T-helper 17 cell (primary cell): ENCODE results near the gene COL20A1. TPM values are rescaled to one million over a fixed set of nuclear protein-coding genes. Genes with fewer than 3 reads are reported as not detected.

Experiments used
- ATAC-seq: fragments of 150-1000 bp; cut with Tn5 transposase; 2 replicates; pipeline ENCODE4 v1.10.0; 2021; ENCODE audit warnings: mild to moderate bottlenecking, moderate library complexity
- DNase-seq, 3 donors: peaks; one replicate each; pipeline versions ENCODE4 v3.0.0 to v3.0.0-alpha.2; 2020 to 2021
- H3K9me3 ChIP-seq: one replicate; pipeline ENCODE4 v1.7.0; 2013; ENCODE audit warnings: low read length, mild to moderate bottlenecking; ENCODE audit not compliant: control insufficient read depth, poor library complexity, severe bottlenecking
- H3K27ac Mint-ChIP-seq: one replicate; pipeline ENCODE4 v1.8.0; 2022; ENCODE audit warnings: mild to moderate bottlenecking, moderate library complexity, mixed read lengths
- H3K27me3 Mint-ChIP-seq: one replicate; pipeline ENCODE4 v1.8.0; 2022; ENCODE audit warnings: mixed read lengths
- H3K36me3 Mint-ChIP-seq: one replicate; pipeline ENCODE4 v1.8.0; 2022; ENCODE audit warnings: low read depth, mixed read lengths
- H3K4me1 Mint-ChIP-seq: one replicate; pipeline ENCODE4 v1.8.0; 2022; ENCODE audit warnings: mild to moderate bottlenecking, mixed read lengths
- H3K4me3 Mint-ChIP-seq: one replicate; pipeline ENCODE4 v1.8.0; 2022; ENCODE audit warnings: mild to moderate bottlenecking, moderate library complexity, mixed read lengths
- total RNA-seq, 4 donors: library from RNA in 2 of 4; stranded (reverse) in 2 of 4; gene quantifications; one replicate each; pipeline ENCODE4 v1.2.3 and lab custom pipeline; 2022 to 2026

The COL20A1 gene
- total RNA-seq, 2 donors from 2014 or later, result 0.10 TPM; not detected in 1

GRCh38 chr20:63350597-63351325, 57.8 kb downstream of the COL20A1 start:
- Mint-ChIP-seq H3K27ac (no peak overlapping the region), H3K27me3 (no peaks in the 10 kb centered on the region), H3K4me1 (no peaks in the 10 kb centered on the region), H3K36me3 (no peaks in the 10 kb centered on the region), H3K4me3 (no peak overlapping the region)
- no peak for DNase-seq
- no peak for ATAC-seq
- no peaks in the 10 kb centered on the region for H3K9me3 ChIP-seq

GRCh38 chr20:63351326-63351700, 58.3 kb downstream of the COL20A1 start:
- no peak for DNase-seq

GRCh38 chr20:63351811-63352591, 59.0 kb downstream of the COL20A1 start:
- no peaks in the 10 kb centered on the region for H3K9me3 ChIP-seq
- Mint-ChIP-seq H3K4me1 (no peaks in the 10 kb centered on the region), H3K4me3 (no peak overlapping the region), H3K36me3 (no peaks in the 10 kb centered on the region), H3K27ac (no peak overlapping the region), H3K27me3 (no peaks in the 10 kb centered on the region)
- ATAC-seq (no peak), DNase-seq (no peak)

More at GRCh38 chr20:63351326-63351700, 58.3 kb downstream of the COL20A1 start:
- no peaks in the 10 kb centered on the region for H3K27me3 Mint-ChIP-seq
- no peak for ATAC-seq
- H3K36me3 Mint-ChIP-seq, result no peaks in the 10 kb centered on the region
- H3K4me3 Mint-ChIP-seq, result no peak overlapping the region
- no peak overlapping the region for H3K27ac Mint-ChIP-seq
- H3K4me1 Mint-ChIP-seq, result no peaks in the 10 kb centered on the region
- H3K9me3 ChIP-seq, result no peaks in the 10 kb centered on the region

GRCh38 chr20:63352811-63353221, 59.8 kb downstream of the COL20A1 start:
- no peak for DNase-seq
- Mint-ChIP-seq H3K27me3 (no peaks in the 10 kb centered on the region), H3K4me1 (no peaks in the 10 kb centered on the region), H3K36me3 (no peaks in the 10 kb centered on the region), H3K27ac (no peak overlapping the region), H3K4me3 (no peak overlapping the region)
- H3K9me3 ChIP-seq, result no peaks in the 10 kb centered on the region
- no peak for ATAC-seq

GRCh38 chr20:63354636-63355350, 61.8 kb downstream of the COL20A1 start:
- Mint-ChIP-seq H3K36me3 (no peaks in the 10 kb centered on the region), H3K27ac (no peak overlapping the region), H3K4me1 (no peaks in the 10 kb centered on the region), H3K4me3 (no peak overlapping the region), H3K27me3 (no peaks in the 10 kb centered on the region)
- DNase-seq (no peak), ATAC-seq (no peak)
- no peaks in the 10 kb centered on the region for H3K9me3 ChIP-seq

- ATAC-seq, result no peak
- Mint-ChIP-seq H3K4me3 (no peak overlapping the region), H3K4me1 (no peaks in the 10 kb centered on the region), H3K27me3 (no peaks in the 10 kb centered on the region), H3K36me3 (no peaks in the 10 kb centered on the region), H3K27ac (no peak overlapping the region)
- DNase-seq, result no peak
- H3K9me3 ChIP-seq, result no peaks in the 10 kb centered on the region
Measured at GRCh38 chr20:63355781-63356295, 62.9 kb downstream of the COL20A1 start.

- H3K27me3 Mint-ChIP-seq, result no peaks in the 10 kb centered on the region
- H3K4me1 Mint-ChIP-seq, result no peaks in the 10 kb centered on the region
- no peak for ATAC-seq
- DNase-seq, result no peak
- H3K36me3 Mint-ChIP-seq, result no peaks in the 10 kb centered on the region
- H3K27ac Mint-ChIP-seq, result no peak overlapping the region
- no peak overlapping the region for H3K4me3 Mint-ChIP-seq
- no peaks in the 10 kb centered on the region for H3K9me3 ChIP-seq
Measured at GRCh38 chr20:63356511-63356910, 63.5 kb downstream of the COL20A1 start.

GRCh38 chr20:63356931-63357879, 64.2 kb downstream of the COL20A1 start:
- no peaks in the 10 kb centered on the region for H3K9me3 ChIP-seq
- H3K27ac Mint-ChIP-seq, result no peak overlapping the region
- H3K36me3 Mint-ChIP-seq, result no peaks in the 10 kb centered on the region
- H3K4me1 Mint-ChIP-seq, result no peaks in the 10 kb centered on the region
- ATAC-seq, result no peak
- no peak for DNase-seq
- H3K27me3 Mint-ChIP-seq, result peaks cover 1% of the 10 kb centered on the region
- H3K4me3 Mint-ChIP-seq, result no peak overlapping the region

- H3K9me3 ChIP-seq, result no peaks in the 10 kb centered on the region
- Mint-ChIP-seq H3K36me3 (peaks cover 6% of the 10 kb centered on the region), H3K4me1 (peaks cover 2% of the 10 kb centered on the region), H3K27ac (no peak overlapping the region), H3K27me3 (peaks cover 10% of the 10 kb centered on the region), H3K4me3 (no peak overlapping the region)
- ATAC-seq, result no peak
- no peak for DNase-seq
Measured at GRCh38 chr20:63357921-63358905, 65.2 kb downstream of the COL20A1 start.

- no peak overlapping the region for H3K4me3 Mint-ChIP-seq
- DNase-seq (no peak), ATAC-seq (no peak)
- H3K9me3 ChIP-seq, result no peaks in the 10 kb centered on the region
- peaks cover 2% of the 10 kb centered on the region for H3K4me1 Mint-ChIP-seq
- H3K36me3 Mint-ChIP-seq, result peaks cover 6% of the 10 kb centered on the region
- H3K27ac Mint-ChIP-seq, result no peak overlapping the region
- peaks cover 20% of the 10 kb centered on the region for H3K27me3 Mint-ChIP-seq
Measured at GRCh38 chr20:63359164-63359934, 66.4 kb downstream of the COL20A1 start.
